ENCODE data around the gene LCP2. TPM values are rescaled to one million over a fixed set of nuclear protein-coding genes. Genes with fewer than 3 reads are reported as not detected.

LCP2 gene
- total RNA-seq, 1 donor: not detected

- DNase-seq (ENCODE audit: insufficient read length, low spot score, missing footprints): no peak
- Histone ChIP-seq H3K27ac (ENCODE audit: low read depth, low read length) (no peak overlapping the region), H3K4me2 (ENCODE audit: insufficient read depth, low read length) (no peak overlapping the region), H3K4me1 (ENCODE audit: insufficient read depth, low read length) (no peaks in the 10 kb centered on the region), H3K27me3 (ENCODE audit: insufficient read depth, low read length) (no peaks in the 10 kb centered on the region), H4K20me1 (ENCODE audit: insufficient read depth, low read length) (no peaks in the 10 kb centered on the region), H3K4me3 (ENCODE audit: insufficient read depth, low read length) (no peak overlapping the region), H3K9me3 (ENCODE audit: low read depth, low read length) (no peaks in the 10 kb centered on the region), H2AFZ (ENCODE audit: low read length) (no peak overlapping the region), H3K36me3 (ENCODE audit: insufficient read depth, low read length) (no peaks in the 10 kb centered on the region), H3K79me2 (ENCODE audit: insufficient read depth, low read length) (no peaks in the 10 kb centered on the region)
- TF ChIP-seq CTCF (IDR thresholded peaks at IDR 0.05; ENCODE audit: extremely low read depth, low read depth, low read length): no peak
Measured at GRCh38 chr5:170338291-170338690, 40.7 kb upstream of the LCP2 start.

GRCh38 chr5:170337045-170337733 lies 39.6 kb upstream of the LCP2 start:
- TF ChIP-seq CTCF (IDR thresholded peaks at IDR 0.05; ENCODE audit: extremely low read depth, low read depth, low read length): no peak

GRCh38 chr5:170336065-170336464 lies 38.5 kb upstream of the LCP2 start:
- H4K20me1 ChIP-seq (ENCODE audit: insufficient read depth, low read length): no peaks in the 10 kb centered on the region
- H3K4me2 ChIP-seq (ENCODE audit: insufficient read depth, low read length): no peak overlapping the region
- no peak for DNase-seq (ENCODE audit: insufficient read length, low spot score, missing footprints)
- no peaks in the 10 kb centered on the region for H3K36me3 ChIP-seq (ENCODE audit: insufficient read depth, low read length)
- H3K27me3 ChIP-seq (ENCODE audit: insufficient read depth, low read length): no peaks in the 10 kb centered on the region
- no peaks in the 10 kb centered on the region for H3K9me3 ChIP-seq (ENCODE audit: low read depth, low read length)
- TF ChIP-seq CTCF (IDR thresholded peaks at IDR 0.05; ENCODE audit: extremely low read depth, low read depth, low read length): no peak
- H2AFZ ChIP-seq (ENCODE audit: low read length): no peak overlapping the region
- no peak overlapping the region for H3K27ac ChIP-seq (ENCODE audit: low read depth, low read length)
- H3K79me2 ChIP-seq (ENCODE audit: insufficient read depth, low read length): no peaks in the 10 kb centered on the region
- H3K4me1 ChIP-seq (ENCODE audit: insufficient read depth, low read length): peaks cover 5% of the 10 kb centered on the region
- no peak overlapping the region for H3K4me3 ChIP-seq (ENCODE audit: insufficient read depth, low read length)

More at GRCh38 chr5:170337045-170337733, 39.6 kb upstream of the LCP2 start:
- Histone ChIP-seq H3K27me3 (ENCODE audit: insufficient read depth, low read length) (no peaks in the 10 kb centered on the region), H2AFZ (ENCODE audit: low read length) (no peak overlapping the region), H3K27ac (ENCODE audit: low read depth, low read length) (no peak overlapping the region), H3K79me2 (ENCODE audit: insufficient read depth, low read length) (no peaks in the 10 kb centered on the region), H3K36me3 (ENCODE audit: insufficient read depth, low read length) (no peaks in the 10 kb centered on the region), H3K4me3 (ENCODE audit: insufficient read depth, low read length) (no peak overlapping the region), H4K20me1 (ENCODE audit: insufficient read depth, low read length) (no peaks in the 10 kb centered on the region), H3K4me1 (ENCODE audit: insufficient read depth, low read length) (no peaks in the 10 kb centered on the region), H3K4me2 (ENCODE audit: insufficient read depth, low read length) (no peak overlapping the region), H3K9me3 (ENCODE audit: low read depth, low read length) (no peaks in the 10 kb centered on the region)
- no peak for DNase-seq (ENCODE audit: insufficient read length, low spot score, missing footprints)

- no peaks in the 10 kb centered on the region for H3K27me3 ChIP-seq (ENCODE audit: insufficient read depth, low read length)
- no peak for TF ChIP-seq CTCF (IDR thresholded peaks at IDR 0.05; ENCODE audit: extremely low read depth, low read depth, low read length)
- no peaks in the 10 kb centered on the region for H3K9me3 ChIP-seq (ENCODE audit: low read depth, low read length)
- no peaks in the 10 kb centered on the region for H3K36me3 ChIP-seq (ENCODE audit: insufficient read depth, low read length)
- H4K20me1 ChIP-seq (ENCODE audit: insufficient read depth, low read length): no peaks in the 10 kb centered on the region
- no peak overlapping the region for H3K4me2 ChIP-seq (ENCODE audit: insufficient read depth, low read length)
- peaks cover 5% of the 10 kb centered on the region for H3K4me1 ChIP-seq (ENCODE audit: insufficient read depth, low read length)
- no peak overlapping the region for H2AFZ ChIP-seq (ENCODE audit: low read length)
- DNase-seq (ENCODE audit: insufficient read length, low spot score, missing footprints): no peak
- H3K27ac ChIP-seq (ENCODE audit: low read depth, low read length): no peak overlapping the region
- H3K4me3 ChIP-seq (ENCODE audit: insufficient read depth, low read length): no peak overlapping the region
- no peaks in the 10 kb centered on the region for H3K79me2 ChIP-seq (ENCODE audit: insufficient read depth, low read length)
Measured at GRCh38 chr5:170334626-170335025, 37.0 kb upstream of the LCP2 start.

Data from osteoblast (primary cell).